HL-60 (cell line): Measurements from ENCODE around the gene GSTM3.

Experiments
- DNase-seq, 2 experiments: peaks; one replicate each; pipeline ENCODE4 v3.0.0-alpha.2; 2010 to 2020; ENCODE audit warnings: low read depth in 1 of 2, low spot score in 1 of 2
- H3K27ac ChIP-seq: fragments of 250-450 bp; sonication (Bioruptor Pico); replicated peaks from 2 replicates; pipeline ENCODE4 v1.5.1; 2020; ENCODE audit warnings: mild to moderate bottlenecking, moderate library complexity
- H3K27me3 ChIP-seq: fragments of 250-450 bp; sonication (Bioruptor Pico); 2 replicates; pipeline ENCODE4 v1.5.1; 2021; ENCODE audit warnings: mild to moderate bottlenecking, moderate library complexity; ENCODE audit not compliant: insufficient read depth, poor library complexity, severe bottlenecking
- H3K4me3 ChIP-seq: replicated peaks from 2 replicates; pipeline ENCODE4 v1.5.1; 2011; ENCODE audit warnings: mild to moderate bottlenecking, control low read depth, low read length; ENCODE audit not compliant: insufficient read depth
- GABPA ChIP-seq: IDR thresholded peaks from 2 replicates; pipeline ENCODE4 v1.6.1; 2012; ENCODE audit warnings: low read depth
- POLR2AphosphoS5 ChIP-seq: IDR thresholded peaks from 2 replicates; pipeline ENCODE4 v1.6.1; 2012; ENCODE audit warnings: low read depth
- SPI1 ChIP-seq: IDR thresholded peaks from 2 replicates; pipeline ENCODE4 v1.6.1; 2012; ENCODE audit warnings: low read depth, mild to moderate bottlenecking, borderline replicate concordance
- TF ChIP-seq, protein P1 (sequence below): IDR thresholded peaks from 2 replicates; pipeline ENCODE4 v1.6.1; 2012; ENCODE audit warnings: low read depth; ENCODE audit not compliant: insufficient replicate concordance
- TF ChIP-seq, protein P2 (sequence below): IDR thresholded peaks from one replicate; pipeline ENCODE4 v1.5.1; 2011; ENCODE audit warnings: low read length, control low read depth, inconsistent platforms; ENCODE audit not compliant: insufficient read depth

Gene GSTM3

DNA sequence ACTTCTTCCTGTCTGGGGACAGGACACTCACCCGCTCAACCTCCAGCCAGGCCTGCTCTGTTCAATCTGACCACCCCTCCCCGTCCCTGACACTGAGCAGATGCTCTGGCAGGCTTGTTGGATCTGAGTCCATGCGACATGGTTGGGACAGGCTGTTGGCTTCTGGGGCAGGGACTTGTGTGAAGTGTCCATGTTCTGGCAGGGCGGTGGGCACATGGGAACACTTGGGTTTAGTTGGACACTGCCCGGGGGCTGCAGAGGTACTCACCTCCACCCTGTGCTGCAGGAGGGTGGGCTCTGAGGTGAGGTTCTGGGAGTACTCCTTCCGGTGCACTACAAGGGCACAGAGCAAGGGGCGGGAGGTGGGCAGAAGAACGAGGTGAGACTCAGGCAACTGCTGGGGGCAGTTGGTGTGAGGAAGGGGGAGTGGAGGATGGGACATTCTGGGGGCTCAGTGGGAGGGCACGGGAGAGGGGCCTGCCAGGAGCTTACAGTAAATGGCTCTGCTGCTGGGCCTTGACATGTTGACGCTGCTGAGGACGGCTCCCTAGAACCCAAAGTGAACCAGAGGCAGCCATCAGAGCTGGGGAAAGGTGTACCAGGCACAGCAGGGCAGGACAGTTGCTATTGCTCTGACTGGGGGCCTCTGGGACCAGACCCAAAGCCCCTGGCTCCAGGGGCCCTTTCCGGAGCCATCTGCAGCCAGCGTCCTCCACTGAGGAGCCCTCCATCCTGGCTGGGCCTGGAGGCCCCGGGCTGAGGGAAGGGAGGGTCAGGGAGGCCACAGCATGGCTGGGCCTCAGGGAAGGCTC is 20.6 kb upstream of the GSTM3 start:
- Histone ChIP-seq H3K4me3 (no peak overlapping the region), H3K27ac (no peak overlapping the region), H3K27me3 (no peaks in the 10 kb centered on the region)
- no peak for DNase-seq
- TF ChIP-seq, protein P1, sequence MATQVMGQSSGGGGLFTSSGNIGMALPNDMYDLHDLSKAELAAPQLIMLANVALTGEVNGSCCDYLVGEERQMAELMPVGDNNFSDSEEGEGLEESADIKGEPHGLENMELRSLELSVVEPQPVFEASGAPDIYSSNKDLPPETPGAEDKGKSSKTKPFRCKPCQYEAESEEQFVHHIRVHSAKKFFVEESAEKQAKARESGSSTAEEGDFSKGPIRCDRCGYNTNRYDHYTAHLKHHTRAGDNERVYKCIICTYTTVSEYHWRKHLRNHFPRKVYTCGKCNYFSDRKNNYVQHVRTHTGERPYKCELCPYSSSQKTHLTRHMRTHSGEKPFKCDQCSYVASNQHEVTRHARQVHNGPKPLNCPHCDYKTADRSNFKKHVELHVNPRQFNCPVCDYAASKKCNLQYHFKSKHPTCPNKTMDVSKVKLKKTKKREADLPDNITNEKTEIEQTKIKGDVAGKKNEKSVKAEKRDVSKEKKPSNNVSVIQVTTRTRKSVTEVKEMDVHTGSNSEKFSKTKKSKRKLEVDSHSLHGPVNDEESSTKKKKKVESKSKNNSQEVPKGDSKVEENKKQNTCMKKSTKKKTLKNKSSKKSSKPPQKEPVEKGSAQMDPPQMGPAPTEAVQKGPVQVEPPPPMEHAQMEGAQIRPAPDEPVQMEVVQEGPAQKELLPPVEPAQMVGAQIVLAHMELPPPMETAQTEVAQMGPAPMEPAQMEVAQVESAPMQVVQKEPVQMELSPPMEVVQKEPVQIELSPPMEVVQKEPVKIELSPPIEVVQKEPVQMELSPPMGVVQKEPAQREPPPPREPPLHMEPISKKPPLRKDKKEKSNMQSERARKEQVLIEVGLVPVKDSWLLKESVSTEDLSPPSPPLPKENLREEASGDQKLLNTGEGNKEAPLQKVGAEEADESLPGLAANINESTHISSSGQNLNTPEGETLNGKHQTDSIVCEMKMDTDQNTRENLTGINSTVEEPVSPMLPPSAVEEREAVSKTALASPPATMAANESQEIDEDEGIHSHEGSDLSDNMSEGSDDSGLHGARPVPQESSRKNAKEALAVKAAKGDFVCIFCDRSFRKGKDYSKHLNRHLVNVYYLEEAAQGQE: no peak
- TF ChIP-seq SPI1: no peak
- no peak for TF ChIP-seq POLR2AphosphoS5
- TF ChIP-seq, protein P2, sequence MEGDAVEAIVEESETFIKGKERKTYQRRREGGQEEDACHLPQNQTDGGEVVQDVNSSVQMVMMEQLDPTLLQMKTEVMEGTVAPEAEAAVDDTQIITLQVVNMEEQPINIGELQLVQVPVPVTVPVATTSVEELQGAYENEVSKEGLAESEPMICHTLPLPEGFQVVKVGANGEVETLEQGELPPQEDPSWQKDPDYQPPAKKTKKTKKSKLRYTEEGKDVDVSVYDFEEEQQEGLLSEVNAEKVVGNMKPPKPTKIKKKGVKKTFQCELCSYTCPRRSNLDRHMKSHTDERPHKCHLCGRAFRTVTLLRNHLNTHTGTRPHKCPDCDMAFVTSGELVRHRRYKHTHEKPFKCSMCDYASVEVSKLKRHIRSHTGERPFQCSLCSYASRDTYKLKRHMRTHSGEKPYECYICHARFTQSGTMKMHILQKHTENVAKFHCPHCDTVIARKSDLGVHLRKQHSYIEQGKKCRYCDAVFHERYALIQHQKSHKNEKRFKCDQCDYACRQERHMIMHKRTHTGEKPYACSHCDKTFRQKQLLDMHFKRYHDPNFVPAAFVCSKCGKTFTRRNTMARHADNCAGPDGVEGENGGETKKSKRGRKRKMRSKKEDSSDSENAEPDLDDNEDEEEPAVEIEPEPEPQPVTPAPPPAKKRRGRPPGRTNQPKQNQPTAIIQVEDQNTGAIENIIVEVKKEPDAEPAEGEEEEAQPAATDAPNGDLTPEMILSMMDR: no peak
- TF ChIP-seq GABPA: no peak

DNA sequence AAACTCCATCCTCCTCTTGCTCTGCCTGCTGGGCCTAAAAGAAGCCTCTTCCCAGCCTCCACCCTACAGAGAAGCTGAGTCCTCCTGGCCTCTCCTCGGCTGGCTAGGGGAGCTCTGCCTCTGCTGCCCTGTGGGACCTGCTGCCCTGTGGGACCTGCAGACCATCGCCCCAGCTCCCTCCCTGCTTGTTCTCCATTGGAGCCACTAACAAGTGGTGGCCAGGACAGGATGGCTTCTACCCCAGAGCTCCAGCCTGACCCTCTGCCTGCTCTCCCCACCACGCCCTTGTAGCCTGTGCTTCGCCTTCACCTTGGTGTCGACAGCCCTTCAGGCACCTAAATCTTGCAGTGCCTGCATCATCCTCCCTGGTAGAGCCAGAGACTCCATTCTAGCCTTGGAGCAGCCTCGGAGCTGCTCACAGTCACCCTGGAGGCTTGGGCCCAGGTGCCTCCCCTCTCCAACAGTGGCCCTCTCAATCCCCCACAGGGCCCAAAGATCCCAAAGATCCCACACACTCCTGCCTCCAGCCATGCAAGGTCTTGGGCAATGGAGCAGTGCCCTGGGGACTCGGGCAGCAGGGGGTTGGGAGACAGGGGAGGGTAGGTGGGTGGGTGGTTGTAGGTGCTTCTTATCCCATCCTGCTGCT is 19.9 kb upstream of the GSTM3 start:
- no peak overlapping the region for H3K27ac ChIP-seq
- H3K27me3 ChIP-seq: no peaks in the 10 kb centered on the region
- DNase-seq: no peak
- no peak overlapping the region for H3K4me3 ChIP-seq
- no peak for TF ChIP-seq POLR2AphosphoS5
- TF ChIP-seq, protein P1: no peak
- TF ChIP-seq, protein P2: no peak
- TF ChIP-seq GABPA: no peak
- no peak for TF ChIP-seq SPI1

DNA sequence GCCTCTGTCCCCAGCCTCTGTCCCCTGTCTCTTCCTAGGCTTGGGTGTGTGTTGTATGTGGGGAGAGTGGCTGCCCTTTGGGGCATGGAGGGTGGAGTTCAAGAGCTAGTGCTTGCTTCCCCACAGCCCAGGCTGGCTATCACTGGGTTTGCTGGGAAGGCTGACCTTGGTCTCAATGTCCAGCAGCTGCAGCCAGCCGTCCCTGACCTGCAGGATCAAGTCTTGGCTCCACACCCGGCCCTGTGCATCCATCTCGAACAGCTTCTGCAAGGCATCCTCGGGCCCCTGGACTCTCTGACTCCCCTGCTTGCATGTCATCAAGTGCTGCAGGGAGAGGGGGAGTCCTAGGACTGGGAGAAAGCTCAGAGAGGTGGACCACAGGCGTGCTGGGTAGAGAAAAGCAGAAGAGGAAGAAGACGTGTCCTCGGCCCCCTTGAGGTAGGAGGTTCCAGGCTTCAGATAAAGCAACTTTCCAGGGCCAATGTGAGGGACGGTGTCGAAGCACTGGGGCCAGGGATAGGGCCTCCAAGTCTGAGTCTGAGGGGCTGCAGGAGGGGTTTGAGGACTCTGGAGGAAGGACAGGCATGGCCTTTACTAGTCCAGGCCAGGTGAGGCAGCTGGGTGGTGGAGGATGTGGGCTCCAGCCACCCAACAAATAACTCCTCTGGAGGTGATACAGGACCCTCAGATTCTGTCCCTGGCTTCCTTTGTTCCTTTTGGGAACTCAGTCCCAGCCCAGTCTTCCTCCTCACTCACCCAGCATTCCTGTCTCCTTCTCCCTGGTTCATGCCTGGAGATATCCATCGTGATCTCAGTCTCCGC is 18.9 kb upstream of the GSTM3 start:
- Histone ChIP-seq H3K27ac (no peak overlapping the region), H3K4me3 (no peak overlapping the region), H3K27me3 (no peaks in the 10 kb centered on the region)
- TF ChIP-seq GABPA (no peak), POLR2AphosphoS5 (no peak), SPI1 (peak; percentile 74; the same call in 1 of the 2 replicates)
- TF ChIP-seq, protein P2: no peak
- DNase-seq: peak in 1 of 2 experiments; percentile 59
